AG04450 (cell line): ENCODE results near the gene STIM1. TPM values are rescaled to one million over a fixed set of nuclear protein-coding genes. Genes with fewer than 3 reads are reported as not detected.

Experiments used
- CTCF ChIA-PET: fragments of 300-600, 350-600 bp; formaldehyde crosslinking; extraction: SDS; loops from one replicate; lab custom pipeline; 2022; ENCODE audit warnings: antibody characterized with exemption, inconsistent platforms; lab: Charles Lee
- POLR2A ChIA-PET: fragments of 350-600 bp; formaldehyde crosslinking; extraction: SDS; loops from one replicate; lab custom pipeline; 2021; ENCODE audit warnings: antibody characterized with exemption, inconsistent platforms; lab: Yijun Ruan, JAX
- DNase-seq: peaks from one replicate; pipeline ENCODE4 v3.0.0-alpha.2; 2011; ENCODE audit warnings: low read depth, low spot score
- H3K27ac ChIP-seq: one replicate; pipeline ENCODE4 v1.5.1; 2012; ENCODE audit warnings: low read depth, low read length, control low read depth
- H3K27me3 ChIP-seq: one replicate; pipeline ENCODE4 v1.6.0; 2012; ENCODE audit warnings: low read length; ENCODE audit not compliant: control insufficient read depth, insufficient read depth
- H3K4me3 ChIP-seq: 2 replicates; pipeline ENCODE4 v1.5.1; 2011; ENCODE audit warnings: mild to moderate bottlenecking, low read depth, low read length, control low read depth
- H3K9me3 ChIP-seq: 2 replicates; pipeline ENCODE4 v1.5.1; 2012; ENCODE audit warnings: low read length; ENCODE audit not compliant: control insufficient read depth, insufficient read depth
- polyA plus RNA-seq: library from polyadenylated mRNA; depleted of rRNA; stranded (reverse); fragments of >200 nt; gene quantifications from 2 replicates; pipeline ENCODE4 v1.2.3, GENCODE V29; 2011
- TF ChIP-seq, protein P1 (sequence below): IDR thresholded peaks from 2 replicates; pipeline ENCODE4 v1.5.1; 2011; ENCODE audit warnings: low read depth, low read length, control low read depth, inconsistent platforms

The STIM1 gene
- polyA plus RNA-seq, 1 experiment = 23.4 TPM

DNA sequence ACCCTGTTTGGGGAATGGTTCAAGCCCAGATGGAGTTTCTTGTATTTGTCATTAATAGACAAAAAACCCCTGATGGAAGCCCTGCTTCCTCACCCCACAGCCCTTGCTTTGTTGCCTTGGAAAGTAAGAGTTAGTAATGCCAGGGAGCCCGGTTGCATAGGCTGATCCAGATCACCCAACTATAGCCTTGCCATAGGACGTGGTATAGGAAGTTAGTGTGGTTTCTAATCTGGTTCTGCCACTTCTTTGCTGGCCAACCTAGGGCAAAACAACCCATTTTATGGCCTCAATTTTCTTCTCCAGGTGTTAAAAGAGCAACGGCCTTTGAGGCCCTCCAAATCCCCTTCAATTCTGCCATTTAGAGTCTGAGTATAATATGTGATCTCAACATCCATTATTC is 97.9 kb downstream of the STIM1 start:
- POLR2A ChIA-PET = no interaction called here
- no peaks in the 10 kb centered on the region for H3K9me3 ChIP-seq
- no peaks in the 10 kb centered on the region for H3K27me3 ChIP-seq
- H3K27ac ChIP-seq = no peak overlapping the region
- no peak overlapping the region for H3K4me3 ChIP-seq
- TF ChIP-seq, protein P1, sequence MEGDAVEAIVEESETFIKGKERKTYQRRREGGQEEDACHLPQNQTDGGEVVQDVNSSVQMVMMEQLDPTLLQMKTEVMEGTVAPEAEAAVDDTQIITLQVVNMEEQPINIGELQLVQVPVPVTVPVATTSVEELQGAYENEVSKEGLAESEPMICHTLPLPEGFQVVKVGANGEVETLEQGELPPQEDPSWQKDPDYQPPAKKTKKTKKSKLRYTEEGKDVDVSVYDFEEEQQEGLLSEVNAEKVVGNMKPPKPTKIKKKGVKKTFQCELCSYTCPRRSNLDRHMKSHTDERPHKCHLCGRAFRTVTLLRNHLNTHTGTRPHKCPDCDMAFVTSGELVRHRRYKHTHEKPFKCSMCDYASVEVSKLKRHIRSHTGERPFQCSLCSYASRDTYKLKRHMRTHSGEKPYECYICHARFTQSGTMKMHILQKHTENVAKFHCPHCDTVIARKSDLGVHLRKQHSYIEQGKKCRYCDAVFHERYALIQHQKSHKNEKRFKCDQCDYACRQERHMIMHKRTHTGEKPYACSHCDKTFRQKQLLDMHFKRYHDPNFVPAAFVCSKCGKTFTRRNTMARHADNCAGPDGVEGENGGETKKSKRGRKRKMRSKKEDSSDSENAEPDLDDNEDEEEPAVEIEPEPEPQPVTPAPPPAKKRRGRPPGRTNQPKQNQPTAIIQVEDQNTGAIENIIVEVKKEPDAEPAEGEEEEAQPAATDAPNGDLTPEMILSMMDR = no peak
- DNase-seq = no peak
- CTCF ChIA-PET = no interaction called here

DNA sequence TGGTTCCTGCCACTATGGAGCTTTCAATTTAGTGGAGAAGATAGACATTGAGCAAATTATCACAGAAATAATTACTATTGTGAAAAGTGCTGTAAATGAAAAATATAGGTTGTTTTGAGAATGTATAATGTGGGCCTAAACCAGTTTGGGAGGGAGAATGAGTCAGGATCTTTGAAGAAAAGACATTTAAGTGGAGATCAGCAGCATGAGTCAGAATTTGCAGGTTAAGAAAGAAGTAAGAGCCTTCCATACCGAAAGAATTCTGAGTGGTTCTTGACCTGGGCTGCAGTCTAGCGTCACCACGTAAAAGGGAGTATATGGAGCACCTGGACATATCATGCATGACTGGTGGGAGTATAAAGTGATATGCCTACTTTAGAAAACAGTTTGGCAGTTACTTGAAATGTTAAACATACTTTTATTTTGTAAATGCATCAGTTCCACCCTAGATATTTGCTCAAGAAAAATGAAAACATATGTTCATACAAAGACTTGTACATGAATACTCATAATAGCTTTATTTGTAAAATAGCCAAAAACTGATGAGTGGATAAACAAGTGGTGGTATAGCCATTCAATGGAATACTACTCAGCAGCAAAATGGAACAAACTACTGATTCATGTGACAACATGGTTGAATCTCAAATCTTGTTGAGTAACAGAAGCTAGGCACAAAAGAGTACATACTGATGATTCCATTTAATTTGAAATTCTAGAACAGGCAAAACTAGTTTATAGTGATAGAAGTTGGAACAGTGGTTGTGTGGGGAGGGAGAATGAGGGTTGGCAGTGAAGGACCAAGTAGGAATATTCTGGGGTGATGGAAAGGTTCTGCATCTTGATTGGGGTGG is 99.2 kb downstream of the STIM1 start:
- TF ChIP-seq, protein P1 = no peak
- CTCF ChIA-PET = interaction anchor here (1.3 to 2.0 kb wide), 2 partner anchors 100 to 105 kb away, joined by 3 to 5 read pairs; partner anchors contain the start of gene STIM1
- POLR2A ChIA-PET = no interaction called here
- Histone ChIP-seq H3K27ac (no peak overlapping the region), H3K27me3 (no peaks in the 10 kb centered on the region), H3K4me3 (no peak overlapping the region), H3K9me3 (no peaks in the 10 kb centered on the region)
- no peak for DNase-seq

DNA sequence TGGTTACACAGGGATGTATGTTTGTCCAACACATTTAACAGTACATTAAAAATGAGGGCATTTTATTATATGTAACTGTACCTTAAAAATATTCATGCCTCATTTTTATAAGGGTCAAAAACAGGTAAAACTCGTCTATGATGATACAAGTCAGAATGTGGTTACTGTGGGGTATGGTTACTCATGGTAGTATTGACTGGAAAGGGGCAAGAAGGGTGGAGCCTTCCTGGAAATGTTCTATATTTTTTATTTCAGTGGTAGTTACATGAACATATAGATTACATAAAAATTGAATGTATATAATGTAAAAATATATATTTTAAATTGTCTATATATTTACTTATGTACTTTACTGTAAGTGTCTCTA is 99.8 kb downstream of the STIM1 start:
- Histone ChIP-seq H3K9me3 (no peaks in the 10 kb centered on the region), H3K4me3 (no peak overlapping the region), H3K27me3 (no peaks in the 10 kb centered on the region), H3K27ac (no peak overlapping the region)
- POLR2A ChIA-PET = no interaction called here
- CTCF ChIA-PET = interaction anchor here (1.3 to 2.0 kb wide), 2 partner anchors 100 to 106 kb away, joined by 3 to 5 read pairs; partner anchors contain the start of gene STIM1
- TF ChIP-seq, protein P1 = no peak
- DNase-seq = no peak

DNA sequence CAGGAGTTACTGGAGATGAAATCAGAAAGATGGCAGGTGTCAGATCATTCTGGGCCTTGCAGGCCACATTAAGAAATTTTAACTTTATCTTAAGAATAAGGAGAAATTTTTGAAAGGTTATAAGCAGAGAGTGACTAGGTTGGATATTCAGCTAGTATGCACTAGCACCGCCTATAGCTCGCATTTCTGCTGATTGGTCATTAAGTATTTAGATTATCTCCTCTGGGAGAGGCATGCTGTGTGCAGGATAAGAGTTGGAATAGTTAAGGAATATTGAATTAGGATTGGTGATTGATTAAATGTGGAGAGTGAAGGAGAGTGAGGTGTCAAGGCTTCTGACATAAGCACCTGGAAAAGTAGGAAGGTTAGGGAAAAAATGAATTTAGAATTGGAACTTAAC is 100.6 kb downstream of the STIM1 start:
- H3K27me3 ChIP-seq = no peaks in the 10 kb centered on the region
- H3K27ac ChIP-seq = no peak overlapping the region
- H3K9me3 ChIP-seq = no peaks in the 10 kb centered on the region
- TF ChIP-seq, protein P1 = no peak
- H3K4me3 ChIP-seq = no peak overlapping the region
- CTCF ChIA-PET = interaction anchor here (2.0 kb wide), 1 partner anchor 101 kb away, joined by 5 read pairs; the partner anchor contains the start of gene STIM1
- POLR2A ChIA-PET = no interaction called here
- DNase-seq = no peak

DNA sequence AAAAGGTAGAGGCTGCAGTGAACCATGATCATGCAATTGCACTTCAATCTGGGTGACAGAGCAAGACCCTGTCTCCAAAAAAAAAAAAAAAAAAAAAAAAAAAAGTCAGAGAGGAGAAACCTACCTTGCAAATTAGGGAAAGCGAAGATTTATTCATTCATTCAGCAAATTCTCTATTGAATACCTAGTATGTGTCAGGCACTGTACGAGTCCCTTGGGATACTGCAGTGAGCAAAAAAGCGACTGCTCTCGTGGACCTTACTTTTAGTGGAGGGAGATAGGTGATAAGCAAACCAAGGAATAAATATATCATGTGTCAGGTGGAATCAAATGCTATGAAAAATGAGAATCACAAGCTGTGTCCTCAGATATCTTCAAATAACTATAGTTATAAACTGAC is 101.3 kb downstream of the STIM1 start:
- Histone ChIP-seq H3K27me3 (no peaks in the 10 kb centered on the region), H3K9me3 (no peaks in the 10 kb centered on the region), H3K27ac (no peak overlapping the region), H3K4me3 (no peak overlapping the region)
- TF ChIP-seq, protein P1 = no peak
- DNase-seq = no peak
- ChIA-PET POLR2A (no interaction called here), CTCF (no interaction called here)
